Peyer's patch (tissue), 4 donors: ENCODE data around the gene ZFPM1. TPM values are rescaled to one million over a fixed set of nuclear protein-coding genes. Genes with fewer than 3 reads are reported as not detected.

Experiments
- DNase-seq, 3 donors: peaks; one replicate each; pipeline ENCODE4 v3.0.0-alpha.2; 2017 to 2019
- H3K27ac ChIP-seq, 4 donors: fragments of 200-600 bp; sonication (generic); one replicate each; pipeline ENCODE4 v1.5.1; 2016 to 2019
- H3K27me3 ChIP-seq, 2 donors: fragments of 200-600 bp; sonication (generic); one replicate each; pipeline ENCODE4 v1.5.1; 2019
- H3K36me3 ChIP-seq, 3 donors: fragments of 200-600 bp; sonication (generic); one replicate each; pipeline ENCODE4 v1.5.1; 2016 to 2019
- H3K4me1 ChIP-seq, 4 donors: fragments of 200-600 bp; sonication (generic); one replicate each; pipeline ENCODE4 v1.5.1; 2016 to 2019
- H3K4me3 ChIP-seq, 4 donors: fragments of 200-600 bp; sonication (generic); 1 replicate in 3 of 4; 2 replicates in 1 of 4; pipeline ENCODE4 v1.5.1; 2016 to 2019; ENCODE audit warnings: mild to moderate bottlenecking in 1 of 4
- H3K9me3 ChIP-seq, 4 donors: fragments of 200-600 bp; sonication (generic); one replicate each; pipeline ENCODE4 v1.5.1; 2016 to 2019; ENCODE audit warnings: mild to moderate bottlenecking in 1 of 4
- POLR2A ChIP-seq, 2 donors: fragments of 450-650 bp; IDR thresholded peaks; one replicate each; pipeline ENCODE4 v1.5.1; 2017; ENCODE audit warnings: antibody characterized with exemption in 2 of 2, mild to moderate bottlenecking in 2 of 2, moderate library complexity in 2 of 2
- total RNA-seq, 4 donors: library from RNA; depleted of rRNA; stranded (reverse); fragments of >200 nt; gene quantifications; one replicate each; pipeline ENCODE4 v1.1.0, GENCODE V29; 2016
- TF ChIP-seq, protein P1 (sequence below), 6 experiments: fragments of 450-650 bp in 4 of 6; fragments of 200-600 bp in 2 of 6; sonication (generic) in 1 of 6; IDR thresholded peaks; one replicate each; pipeline ENCODE4 v1.5.1; 2017 to 2019; ENCODE audit warnings: antibody characterized with exemption in 6 of 6, mild to moderate bottlenecking in 3 of 6, moderate library complexity in 1 of 6

ZFPM1 gene
- total RNA-seq, 4 donors from 2014 or later, result 3.0 to 7.9 (median 4.9) TPM

DNA sequence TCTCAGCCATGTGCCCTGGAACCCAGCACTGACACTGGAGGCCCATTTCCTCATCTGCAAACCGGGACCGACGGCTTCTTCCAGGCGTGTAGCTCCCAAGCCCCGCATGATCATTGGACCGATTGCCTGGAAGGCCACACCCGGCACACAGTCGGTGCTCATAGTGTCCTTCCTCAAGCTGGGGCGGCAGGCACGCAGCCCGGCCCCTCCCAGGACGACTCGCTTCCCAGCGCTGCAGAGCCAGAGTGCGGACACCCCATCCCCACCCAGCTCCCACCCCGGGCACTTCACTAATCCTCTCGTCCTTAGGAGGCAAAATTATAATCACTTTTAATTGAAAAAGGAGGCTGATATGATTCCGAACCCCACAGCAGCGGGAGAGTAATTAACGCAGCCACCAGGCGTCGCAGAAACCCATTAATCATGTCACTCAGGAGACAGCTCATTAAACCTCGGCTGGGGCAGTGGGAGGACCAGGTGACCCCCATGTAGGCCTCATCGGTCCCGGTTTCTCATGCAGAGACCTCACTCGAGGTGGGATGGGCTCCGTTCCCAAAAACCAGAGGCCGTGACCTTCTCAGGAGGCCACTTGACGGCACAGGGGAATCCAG is 37.3 kb upstream of the ZFPM1 start:
- TF ChIP-seq, protein P1, sequence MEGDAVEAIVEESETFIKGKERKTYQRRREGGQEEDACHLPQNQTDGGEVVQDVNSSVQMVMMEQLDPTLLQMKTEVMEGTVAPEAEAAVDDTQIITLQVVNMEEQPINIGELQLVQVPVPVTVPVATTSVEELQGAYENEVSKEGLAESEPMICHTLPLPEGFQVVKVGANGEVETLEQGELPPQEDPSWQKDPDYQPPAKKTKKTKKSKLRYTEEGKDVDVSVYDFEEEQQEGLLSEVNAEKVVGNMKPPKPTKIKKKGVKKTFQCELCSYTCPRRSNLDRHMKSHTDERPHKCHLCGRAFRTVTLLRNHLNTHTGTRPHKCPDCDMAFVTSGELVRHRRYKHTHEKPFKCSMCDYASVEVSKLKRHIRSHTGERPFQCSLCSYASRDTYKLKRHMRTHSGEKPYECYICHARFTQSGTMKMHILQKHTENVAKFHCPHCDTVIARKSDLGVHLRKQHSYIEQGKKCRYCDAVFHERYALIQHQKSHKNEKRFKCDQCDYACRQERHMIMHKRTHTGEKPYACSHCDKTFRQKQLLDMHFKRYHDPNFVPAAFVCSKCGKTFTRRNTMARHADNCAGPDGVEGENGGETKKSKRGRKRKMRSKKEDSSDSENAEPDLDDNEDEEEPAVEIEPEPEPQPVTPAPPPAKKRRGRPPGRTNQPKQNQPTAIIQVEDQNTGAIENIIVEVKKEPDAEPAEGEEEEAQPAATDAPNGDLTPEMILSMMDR (IDR thresholded peaks at IDR 0.05), result no peak
- no peak for TF ChIP-seq POLR2A (IDR thresholded peaks at IDR 0.05)
- Histone ChIP-seq H3K9me3 (no peaks in the 10 kb centered on the region), H3K4me3 (no peak overlapping the region), H3K27me3 (no peaks in the 10 kb centered on the region), H3K4me1 (no peaks in the 10 kb centered on the region), H3K27ac (no peak overlapping the region), H3K36me3 (no peaks in the 10 kb centered on the region)
- no peak for DNase-seq

DNA sequence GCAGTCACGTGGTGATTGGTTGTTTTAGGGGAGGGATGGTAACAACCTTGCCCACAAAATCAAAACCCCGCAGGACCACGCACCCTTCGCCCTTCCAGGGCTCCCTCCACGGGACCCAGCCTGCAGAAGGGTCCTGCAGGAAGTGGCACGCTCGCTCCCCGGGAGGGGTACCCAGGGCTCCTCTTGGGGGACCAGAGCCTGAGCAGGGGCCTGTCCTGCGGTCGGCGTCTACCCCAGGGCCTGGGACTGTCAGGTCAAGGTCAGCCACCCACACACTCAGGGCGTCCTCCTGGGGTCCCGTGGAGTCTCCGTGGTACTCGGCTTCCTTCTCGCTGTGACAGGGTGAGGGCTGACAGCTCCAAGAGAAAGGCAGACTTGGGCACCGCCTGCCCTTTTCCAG is 36.4 kb upstream of the ZFPM1 start:
- DNase-seq, result no peak
- Histone ChIP-seq H3K4me3 (no peak overlapping the region), H3K9me3 (no peaks in the 10 kb centered on the region), H3K27ac (no peak overlapping the region), H3K4me1 (no peaks in the 10 kb centered on the region), H3K36me3 (no peaks in the 10 kb centered on the region), H3K27me3 (no peaks in the 10 kb centered on the region)
- TF ChIP-seq POLR2A (IDR thresholded peaks at IDR 0.05), result no peak
- TF ChIP-seq, protein P1 (IDR thresholded peaks at IDR 0.05), result no peak

DNA sequence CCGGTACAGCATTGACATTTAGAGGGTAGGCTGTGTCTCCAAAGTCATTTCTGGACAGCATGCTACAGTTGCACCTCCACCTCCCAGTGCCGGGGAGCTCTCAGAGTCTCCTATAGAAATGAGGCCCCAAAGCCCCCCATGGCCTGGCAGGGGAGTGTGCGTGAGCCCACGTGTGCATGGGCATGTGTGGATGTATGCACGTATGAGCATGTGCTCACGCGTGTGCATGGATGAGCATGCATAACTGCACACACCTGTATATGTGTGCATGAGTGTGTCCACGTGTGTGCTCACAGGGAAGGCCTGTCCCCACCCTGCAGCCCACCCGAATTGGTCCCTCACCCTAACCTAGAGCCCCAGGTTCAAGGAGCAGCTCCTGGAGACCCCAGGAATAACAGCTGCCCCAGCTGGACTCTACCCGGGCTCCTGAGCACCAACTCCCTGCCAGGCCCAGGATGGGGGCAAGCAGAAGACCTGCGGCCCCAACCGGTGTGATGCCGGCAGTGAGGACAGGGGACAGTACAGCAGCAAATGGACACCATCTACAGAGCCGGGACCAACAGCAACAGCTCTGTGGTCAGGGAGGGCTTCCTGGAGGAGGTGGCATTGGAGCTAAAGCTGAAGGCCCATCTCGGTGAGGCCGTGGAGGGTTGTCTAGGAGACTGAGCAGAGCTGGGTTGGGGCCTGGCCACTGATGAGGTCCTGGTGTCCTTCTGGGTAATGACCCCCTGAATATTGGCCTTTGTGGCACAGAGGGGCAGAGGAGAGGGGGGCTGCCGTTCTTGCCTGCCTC is 35.2 kb upstream of the ZFPM1 start:
- Histone ChIP-seq H3K9me3 (no peaks in the 10 kb centered on the region), H3K4me3 (no peak overlapping the region), H3K36me3 (no peaks in the 10 kb centered on the region), H3K27ac (no peak overlapping the region), H3K27me3 (no peaks in the 10 kb centered on the region), H3K4me1 (no peaks in the 10 kb centered on the region)
- TF ChIP-seq, protein P1 (IDR thresholded peaks at IDR 0.05), result no peak
- TF ChIP-seq POLR2A (IDR thresholded peaks at IDR 0.05), result no peak
- DNase-seq, result no peak

DNA sequence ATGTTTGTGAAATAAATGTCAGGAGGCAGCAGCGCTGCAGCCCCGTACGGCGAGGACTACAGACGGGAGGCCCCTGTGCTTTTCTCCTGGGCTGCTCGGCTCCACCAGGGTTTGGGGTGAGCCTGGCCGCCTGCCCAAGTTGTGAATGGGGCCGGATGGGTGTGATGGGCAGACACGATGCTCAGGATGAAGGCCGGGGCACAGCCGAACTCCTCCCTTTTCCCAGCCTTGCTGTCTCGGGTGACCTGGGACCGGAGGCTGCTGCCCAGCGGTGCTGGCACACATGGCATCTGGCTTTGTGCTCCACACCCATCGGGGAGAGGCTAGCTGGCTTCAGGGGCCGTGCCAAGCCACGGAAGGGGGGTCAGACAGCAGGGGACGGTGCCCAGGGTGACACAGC is 34.2 kb upstream of the ZFPM1 start:
- no peak for DNase-seq
- Histone ChIP-seq H3K27me3 (no peaks in the 10 kb centered on the region), H3K4me1 (no peaks in the 10 kb centered on the region), H3K9me3 (no peaks in the 10 kb centered on the region), H3K36me3 (no peaks in the 10 kb centered on the region), H3K27ac (no peak overlapping the region), H3K4me3 (no peak overlapping the region)
- TF ChIP-seq, protein P1 (IDR thresholded peaks at IDR 0.05), result no peak
- TF ChIP-seq POLR2A (IDR thresholded peaks at IDR 0.05), result no peak

DNA sequence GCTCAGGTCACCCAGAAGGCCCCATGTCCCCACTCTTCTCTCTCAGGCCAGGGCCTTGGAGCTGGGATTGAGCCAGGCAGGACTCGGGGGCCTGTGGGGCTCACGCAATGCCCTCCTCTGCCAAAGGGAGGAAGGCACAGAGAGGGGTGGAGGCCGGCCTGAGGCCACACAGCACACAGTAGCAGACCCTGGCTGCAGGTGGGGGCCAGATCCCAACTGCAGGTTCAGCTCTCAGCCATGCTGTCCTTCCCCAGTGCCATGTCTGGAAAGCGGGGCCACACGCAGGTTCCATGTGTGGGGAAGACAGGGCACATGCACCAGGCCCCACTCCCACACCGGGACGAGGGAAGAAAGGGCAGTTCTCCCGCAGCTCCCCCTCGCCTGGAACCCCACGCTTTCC is 33.3 kb upstream of the ZFPM1 start:
- TF ChIP-seq, protein P1 (IDR thresholded peaks at IDR 0.05), result no peak
- TF ChIP-seq POLR2A (IDR thresholded peaks at IDR 0.05), result no peak
- no peak for DNase-seq
- no peaks in the 10 kb centered on the region for H3K4me1 ChIP-seq
- no peaks in the 10 kb centered on the region for H3K27me3 ChIP-seq
- H3K9me3 ChIP-seq, result no peaks in the 10 kb centered on the region
- H3K4me3 ChIP-seq, result no peak overlapping the region
- H3K27ac ChIP-seq, result no peak overlapping the region
- no peaks in the 10 kb centered on the region for H3K36me3 ChIP-seq
